ENCODE data around the gene SLC19A1.
"Not testable (repeated sequence)": the region's sequence is repeated elsewhere in the genome, so short reads cannot be mapped to it uniquely, and the experiment has no call there.

SLC19A1 gene

DNA sequence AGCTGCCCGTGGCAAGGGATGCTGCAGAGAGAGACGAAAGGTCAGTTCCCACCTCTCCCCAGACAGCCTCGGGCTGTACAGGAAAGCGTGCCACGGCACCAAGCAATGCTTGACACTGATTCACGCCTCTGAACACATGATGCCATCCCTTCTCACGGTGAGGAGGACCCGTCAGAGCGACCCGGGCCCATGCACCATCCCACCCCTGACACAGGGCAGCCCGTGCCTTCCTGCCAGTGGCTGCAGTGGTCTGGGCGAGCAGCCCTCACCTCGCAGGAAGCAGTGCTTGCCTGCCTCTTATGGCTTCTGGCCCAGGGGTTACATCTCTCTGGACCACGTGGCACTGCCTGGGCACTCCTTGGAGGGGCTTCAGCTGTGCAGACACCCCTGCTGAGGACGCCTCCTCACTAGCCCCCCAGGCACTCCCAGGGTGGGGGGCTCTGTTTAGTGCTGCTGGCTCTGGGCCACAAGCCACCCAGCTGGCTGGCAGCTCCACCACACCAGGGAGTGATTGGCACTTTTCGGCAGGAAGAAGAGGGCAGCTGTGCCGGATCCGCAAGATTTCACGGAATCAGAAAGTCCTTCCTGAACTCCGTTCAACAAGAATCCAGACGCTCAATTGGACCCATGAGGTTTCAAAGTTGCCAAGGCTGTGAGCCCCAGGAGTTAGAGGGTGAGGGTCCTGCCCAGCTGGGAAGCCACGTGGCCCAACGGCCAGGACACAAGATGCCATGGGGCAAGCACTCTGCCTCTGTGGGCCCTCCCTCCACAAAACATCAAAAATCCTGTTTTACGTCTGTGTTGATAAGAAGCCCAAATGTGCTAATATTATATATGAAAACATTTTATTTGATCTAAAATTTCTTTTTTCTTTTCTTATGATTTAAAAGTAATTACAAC lies 34.8 kb upstream of the SLC19A1 start:
- DNase-seq, result no peak

DNA sequence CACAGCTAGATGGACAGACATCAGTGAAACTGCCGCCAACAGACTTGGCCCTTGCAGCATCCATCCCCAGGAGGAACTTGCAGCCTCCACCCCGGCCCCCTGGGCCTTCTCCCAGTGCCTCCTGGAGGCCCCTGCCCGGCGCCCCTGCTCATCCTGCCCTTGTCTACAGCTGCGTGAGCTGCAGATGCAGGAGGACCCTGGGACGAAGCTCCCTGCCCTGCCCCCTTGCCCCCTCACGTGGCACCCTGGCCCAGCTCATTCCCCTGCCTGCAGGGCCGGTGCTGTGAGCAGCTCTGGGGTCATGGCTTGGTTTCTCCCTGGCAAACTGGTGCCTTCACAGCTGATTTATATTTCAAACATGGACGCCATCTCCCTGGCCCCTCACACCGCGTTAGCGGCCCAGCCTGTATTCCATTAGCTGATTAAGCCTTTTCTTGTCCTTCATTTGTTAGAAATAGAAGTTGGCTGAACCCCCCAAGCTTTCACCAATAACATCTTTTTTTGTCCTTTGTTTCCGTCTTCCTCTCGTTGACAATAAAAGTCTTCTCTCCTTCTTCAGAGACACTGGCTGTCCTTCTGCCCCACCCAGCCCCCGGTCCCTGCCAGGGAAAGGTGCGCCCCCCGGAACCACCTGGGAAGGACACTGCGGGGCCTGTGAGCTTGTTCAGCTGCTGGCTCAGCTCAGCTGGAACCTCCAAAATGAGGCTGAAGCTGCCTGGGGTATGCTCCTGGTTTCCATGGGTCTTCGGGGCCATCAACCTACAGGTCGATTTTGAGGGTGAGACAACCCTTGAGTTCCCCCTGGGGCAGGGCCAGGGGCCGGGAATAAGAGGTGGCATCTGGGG lies 34.0 kb upstream of the SLC19A1 start:
- no peak for DNase-seq

DNA sequence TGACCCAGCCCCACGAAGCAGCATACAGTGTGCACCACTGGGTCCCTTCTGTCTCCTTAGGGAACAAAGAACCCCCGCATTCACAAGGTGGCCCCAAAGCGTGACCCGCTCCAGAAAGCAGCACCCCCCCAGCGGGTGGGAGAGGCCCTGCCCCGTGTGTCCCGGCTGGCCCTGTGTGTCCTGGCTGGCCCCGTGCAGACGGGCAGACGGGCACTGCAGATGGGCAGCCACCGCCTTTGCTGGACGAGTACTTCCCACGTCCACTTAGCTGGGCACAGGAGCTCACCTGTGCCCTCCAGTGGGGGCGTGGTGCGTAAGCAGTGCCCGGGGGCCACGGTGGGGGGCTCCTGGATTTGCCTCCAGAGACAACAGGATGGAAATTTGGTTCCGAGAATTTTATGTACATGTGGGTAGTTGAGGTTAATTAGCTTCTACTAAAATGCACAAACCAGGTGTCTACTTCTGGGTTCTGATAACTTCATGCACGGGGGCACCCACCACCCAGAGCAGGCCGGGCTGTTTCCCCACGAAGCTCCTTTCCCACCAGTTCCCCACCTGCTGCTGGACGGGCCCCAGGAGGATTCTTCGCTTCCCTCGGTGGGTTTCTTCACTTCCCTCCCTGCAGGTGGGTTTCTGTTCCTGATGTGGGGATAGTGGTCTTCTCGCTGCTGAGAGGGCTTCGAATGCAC lies 33.2 kb upstream of the SLC19A1 start:
- no peak for DNase-seq

DNA sequence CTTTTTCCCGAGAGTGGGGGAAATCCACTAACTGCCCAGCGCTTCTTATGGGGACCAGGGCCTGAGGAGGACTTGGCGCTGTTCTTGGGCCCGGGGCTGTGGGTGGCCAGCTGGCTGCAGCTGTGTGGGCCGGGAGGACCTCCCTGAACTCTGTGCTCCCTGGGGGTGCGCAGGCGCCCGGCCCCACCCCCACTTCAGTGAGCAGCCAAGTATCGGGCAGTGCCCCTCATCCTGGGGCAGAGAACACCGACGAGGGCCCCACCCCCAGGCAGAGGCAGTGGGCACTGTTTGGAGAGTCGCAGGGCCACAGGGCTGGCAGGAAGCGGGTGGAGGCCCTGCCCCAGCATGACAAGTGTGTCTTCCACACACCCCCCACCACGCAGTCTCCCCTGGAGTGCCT lies 32.5 kb upstream of the SLC19A1 start:
- DNase-seq, result no peak

DNA sequence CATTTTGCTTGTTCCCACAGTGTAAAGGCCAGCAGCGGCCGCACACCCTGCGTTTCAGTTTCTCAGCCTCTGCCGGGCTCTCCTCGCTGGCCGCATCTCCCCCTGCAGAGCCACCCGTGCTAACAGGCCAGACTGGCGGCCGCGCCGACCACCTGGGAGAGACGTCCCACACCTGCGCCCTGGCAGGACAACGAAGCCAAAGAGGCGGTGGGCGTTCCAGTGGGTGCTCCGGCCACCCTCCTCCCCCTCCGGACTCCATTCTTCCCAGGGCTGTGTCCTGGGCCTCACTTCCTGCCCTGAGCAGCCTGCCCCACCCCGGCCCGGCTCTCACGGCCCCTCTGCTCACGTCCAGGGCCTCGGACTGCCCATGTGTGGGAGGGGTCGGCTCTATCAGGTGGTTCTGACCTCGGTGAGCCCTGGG lies 31.9 kb upstream of the SLC19A1 start:
- DNase-seq, result no peak

DNA sequence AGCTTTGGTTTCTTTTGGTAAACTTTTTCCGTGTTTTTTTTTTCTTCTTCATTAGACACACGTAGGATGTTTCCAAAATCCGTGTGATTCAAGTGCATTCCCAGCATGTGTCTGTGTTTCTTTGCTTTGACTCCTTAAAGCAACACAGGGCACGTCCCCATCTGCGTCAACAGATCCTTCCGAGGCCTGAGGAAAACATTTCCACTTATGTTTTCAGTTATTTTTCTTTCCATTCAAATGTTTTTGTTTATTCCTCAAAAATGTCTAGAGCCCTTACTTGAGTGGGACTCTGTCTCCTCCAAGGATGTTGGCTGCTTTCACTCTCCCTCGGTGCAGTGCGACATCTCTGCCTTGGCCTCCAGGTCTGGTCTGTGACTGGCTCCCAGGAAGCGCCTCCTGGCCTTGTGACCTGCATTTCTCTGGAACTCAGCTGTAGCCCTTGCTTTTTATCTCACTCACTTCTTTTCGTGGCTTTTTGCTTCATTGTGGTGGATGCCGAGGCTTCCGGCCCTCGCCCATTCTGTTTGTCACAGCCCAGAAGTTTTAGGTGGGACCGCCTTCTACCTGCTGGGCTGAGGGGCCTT lies 31.3 kb upstream of the SLC19A1 start:
- no peak for DNase-seq

DNA sequence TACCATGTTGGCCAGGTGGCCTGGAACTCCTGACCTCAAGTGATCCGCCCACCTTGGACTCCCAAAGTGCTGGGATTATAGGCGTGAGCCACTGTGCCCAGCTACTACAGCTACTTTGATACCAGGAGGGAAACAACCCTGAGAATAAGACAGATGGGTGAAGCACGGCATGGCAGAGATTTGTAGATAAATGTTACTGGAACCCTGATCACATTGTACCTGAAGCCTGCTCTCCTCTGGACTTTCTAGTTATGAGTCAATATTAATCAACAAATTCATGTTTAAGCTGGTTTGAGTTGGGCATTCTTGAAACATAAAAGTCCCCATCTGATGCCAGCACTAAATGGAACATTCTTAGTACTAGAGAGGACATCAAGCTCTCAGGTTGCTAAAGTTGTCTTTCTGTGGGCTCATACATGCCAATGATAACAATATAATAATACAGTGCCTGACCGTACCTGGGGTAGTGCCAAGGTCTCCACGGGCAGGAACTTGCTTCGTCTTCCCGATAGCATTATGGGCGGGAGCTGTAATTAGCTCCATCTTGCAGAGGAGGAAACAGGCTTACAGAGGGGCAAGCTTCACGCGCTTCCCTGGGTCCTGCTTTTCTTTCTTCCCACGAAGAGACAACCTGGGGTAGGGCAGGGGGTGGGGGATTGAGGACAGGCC lies 30.7 kb upstream of the SLC19A1 start:
- DNase-seq, result no peak

DNA sequence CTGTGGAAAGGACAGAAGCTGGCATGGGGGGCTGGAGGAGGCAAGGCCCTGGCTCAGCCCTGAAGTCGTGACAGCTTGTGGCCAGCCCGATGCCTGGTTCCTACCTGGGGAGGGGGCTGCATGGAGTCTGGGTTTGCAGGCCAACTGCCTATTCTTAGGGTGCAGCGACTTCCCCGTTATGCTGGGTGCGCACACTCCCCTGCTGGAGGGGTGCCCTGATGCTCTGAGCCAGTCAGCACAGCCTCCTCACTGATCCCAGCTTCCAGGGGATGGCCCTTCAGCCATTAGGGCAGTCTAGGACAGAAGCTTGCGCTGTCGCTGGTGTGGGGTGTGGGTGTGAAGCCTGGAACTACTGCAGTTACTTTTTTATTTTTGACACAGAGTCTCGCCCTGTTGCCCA lies 30.0 kb upstream of the SLC19A1 start:
- DNase-seq, result no peak

DNA sequence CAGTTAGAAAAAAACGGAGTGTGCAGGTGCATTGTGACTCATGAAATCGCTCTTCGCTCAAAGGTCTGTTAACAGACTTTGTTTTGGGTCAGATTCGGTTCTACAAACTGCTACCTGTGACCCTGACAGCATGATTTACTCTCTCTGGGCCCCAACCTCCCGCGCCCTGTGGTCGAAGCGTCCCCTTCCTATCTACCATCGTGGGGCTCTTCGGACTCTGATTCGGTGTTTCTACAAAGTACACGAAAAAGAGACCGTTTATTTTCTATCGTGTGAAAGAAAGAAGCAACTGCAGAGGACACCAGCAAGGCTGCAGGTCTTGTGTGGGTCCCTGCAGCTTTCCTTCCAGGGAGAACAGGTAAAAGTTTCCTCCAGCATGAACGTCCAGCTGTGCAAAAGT lies 29.4 kb upstream of the SLC19A1 start:
- DNase-seq, result no peak

DNA sequence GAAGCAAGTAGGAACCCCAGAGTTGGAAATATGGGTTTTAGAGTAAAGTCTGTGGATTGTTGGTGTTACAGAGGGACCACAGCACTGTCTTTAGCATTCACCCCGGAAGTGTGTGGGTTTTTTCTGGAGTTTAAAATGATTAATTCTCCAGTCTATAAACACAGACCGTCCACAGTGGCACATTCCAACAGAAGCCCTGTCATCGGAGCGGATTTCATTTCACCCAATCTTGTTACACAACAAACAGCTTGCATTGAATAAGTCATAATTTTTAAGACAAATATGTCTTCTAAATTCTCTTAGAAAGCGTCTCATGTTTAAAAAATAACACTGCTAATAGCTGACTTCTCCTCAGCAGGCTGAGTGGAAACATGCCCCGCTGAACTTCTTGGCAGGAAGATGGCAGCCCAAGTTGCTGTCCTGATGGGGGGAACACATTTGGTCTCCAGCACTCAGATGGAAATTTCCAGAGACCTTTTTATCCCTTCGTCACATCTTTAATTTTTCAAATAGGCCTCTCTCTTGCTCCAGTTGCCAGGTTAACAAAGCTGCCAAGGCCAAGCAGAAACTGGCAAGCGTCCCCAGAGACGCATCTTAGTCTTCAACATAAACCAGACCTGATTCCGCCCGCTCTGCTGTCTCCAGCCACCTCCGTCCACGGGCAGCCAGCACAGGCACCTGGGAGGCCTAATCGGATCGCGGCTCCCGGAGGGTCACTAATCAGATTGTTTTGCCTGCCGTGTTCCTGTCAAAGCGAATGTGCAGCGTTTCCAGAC lies 28.8 kb upstream of the SLC19A1 start:
- no peak for DNase-seq

DNA sequence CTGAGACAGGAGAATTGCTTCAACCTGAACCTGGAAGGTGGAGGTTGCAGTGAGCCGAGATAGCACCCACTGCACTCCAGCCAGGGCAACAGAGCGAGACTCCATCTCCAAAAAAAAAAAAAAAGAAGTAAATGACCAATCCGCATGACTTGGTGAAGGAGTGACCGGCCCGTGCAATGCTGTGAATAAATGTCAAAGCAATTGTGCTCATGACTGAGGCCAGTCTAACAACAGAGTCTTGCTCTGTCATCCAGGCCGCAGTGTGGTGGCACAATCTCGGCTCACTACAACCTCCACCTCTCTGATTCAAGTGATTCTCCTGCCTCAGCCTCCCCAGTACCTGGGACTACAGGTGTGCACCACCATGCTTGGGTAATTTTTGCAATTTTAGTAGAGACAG lies 27.8 kb upstream of the SLC19A1 start:
- DNase-seq, result no peak

DNA sequence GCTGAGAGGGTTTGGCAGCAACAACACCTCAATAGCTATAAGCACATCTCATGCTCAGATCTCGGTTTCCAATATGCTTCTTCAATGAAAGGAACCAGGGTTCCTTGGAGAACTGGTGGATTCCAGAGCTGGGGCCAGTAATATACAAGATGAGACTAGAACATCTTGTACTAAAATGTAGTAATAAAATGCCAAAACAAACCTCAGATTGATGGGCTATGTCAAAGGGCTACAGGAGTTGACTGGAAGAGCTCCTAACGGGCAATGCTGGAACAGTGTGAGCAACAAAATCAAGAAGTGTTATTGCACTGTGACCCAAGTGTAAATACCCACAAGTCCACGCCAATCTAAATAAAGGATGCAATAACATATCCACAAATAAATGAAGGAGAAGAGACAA lies 26.1 kb upstream of the SLC19A1 start:
- no peak for DNase-seq

DNA sequence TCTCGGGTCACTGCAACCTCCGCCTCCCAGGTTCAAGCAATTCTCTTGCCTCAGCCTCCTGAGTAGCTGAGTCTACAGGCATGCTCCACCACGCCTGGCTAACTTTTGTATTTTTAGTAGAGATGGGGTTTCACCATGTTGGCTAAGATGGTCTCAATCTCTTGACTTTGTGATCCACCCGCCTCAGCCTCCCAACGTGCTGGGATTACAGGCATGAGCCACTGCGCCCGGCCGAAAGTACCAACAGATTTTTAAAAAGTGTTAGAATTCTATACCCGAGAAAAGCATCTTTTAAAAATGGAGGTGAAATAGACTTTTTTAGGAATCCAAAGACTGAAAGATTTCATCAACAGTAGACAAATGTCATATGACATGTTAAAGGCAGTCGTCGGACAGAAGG lies 21.9 kb upstream of the SLC19A1 start:
- not testable (repeated sequence) for DNase-seq

DNA sequence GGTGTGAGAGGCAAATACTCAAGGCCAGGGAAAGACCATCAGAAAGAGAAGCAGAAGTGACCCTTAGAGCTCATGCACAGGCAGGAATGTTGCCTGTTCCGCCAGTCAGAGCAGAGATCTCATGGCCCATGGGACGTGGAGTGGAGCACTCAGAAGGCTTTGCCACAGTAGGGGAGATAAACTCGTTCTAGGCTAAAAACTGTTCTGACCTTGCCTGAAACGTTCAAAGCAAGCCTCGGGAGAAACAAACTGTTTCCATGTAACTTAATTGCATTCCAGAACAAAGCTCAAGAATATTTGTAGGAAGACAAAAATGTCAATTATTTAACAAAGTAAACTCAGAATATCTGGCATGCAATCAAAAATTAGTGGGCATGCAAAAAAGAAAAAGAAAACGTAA lies 20.7 kb upstream of the SLC19A1 start:
- no peak for DNase-seq

DNA sequence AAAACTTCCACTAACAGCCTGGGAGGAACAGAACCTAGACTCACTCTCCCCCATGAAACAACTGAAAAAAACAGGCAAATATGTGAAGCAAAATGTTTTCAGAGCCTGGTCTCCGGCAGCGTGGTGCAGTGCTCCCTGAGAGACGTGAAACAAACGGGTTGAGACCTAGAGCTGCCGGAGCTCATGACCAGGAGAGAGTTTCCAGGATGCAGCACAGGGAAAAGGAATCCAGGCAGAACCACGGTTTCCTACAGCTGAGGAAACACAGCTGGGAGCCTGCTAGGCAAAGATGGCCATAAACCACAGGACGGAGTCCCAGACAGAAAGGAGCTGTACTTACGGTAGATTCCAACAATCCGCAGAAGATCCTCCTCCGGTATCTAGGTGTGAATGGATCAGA lies 20.2 kb upstream of the SLC19A1 start:
- DNase-seq, result no peak

DNA sequence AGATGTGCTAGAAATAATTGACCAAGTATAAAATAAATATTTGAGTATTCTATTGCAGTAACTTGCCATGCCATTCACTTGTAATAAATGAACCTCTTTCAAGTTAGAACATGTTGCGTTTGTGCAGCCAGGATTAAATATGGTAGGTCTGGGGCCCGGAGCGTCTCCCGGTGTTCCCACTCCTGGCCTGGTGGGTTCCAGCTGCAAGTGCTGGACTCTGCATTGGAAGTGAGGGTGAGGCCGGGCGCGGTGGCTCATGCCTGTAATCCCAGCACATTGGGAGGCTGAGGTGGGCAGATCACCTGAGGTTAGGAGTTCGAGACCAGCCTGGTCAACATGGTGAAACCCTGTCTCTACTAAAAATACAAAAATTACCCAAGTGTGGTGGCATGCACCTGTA lies 19.0 kb upstream of the SLC19A1 start:
- DNase-seq, result not testable (repeated sequence)

DNA sequence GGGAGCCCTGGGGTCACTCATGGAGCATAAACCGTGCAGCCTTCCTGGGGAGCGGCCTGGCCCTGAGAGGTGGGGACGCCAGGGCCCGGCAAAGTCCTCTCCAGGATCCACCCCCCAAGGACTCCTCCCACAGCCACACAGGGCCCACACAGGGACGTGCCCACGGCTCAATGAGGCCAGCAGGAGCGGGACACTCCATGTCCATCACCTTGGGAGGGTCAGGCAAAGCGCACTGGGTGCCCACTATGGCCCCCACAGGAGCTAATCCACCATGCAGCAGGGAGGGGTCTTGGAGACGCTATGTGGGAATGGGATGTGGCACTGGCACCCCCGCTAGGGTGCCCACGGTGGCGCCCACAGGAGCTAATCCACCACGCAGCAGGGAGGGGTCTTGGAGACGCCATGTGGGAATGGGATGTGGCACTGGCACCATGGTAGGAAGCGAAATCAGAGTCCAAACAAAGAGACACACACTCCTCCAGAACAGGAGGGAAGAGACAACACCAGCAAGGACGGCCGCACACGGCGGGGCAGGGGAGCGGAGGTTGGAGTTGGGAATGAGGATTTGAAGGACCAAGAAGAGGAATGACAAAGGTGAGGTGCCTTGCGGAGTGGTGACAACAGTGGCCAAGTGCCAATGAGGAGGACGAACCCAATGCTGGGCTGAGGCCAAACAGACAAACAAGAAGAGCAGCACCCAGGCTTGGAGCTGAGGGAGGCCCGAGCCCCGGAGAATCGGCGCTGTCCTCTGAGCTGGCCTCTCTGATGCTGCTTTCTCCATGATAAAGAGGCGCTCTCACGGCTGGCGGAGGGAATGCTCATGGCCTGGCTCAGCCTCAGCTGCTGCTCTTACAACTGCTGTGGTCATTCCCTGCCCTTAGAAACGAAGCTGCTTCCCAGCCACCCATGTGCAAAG lies 18.1 kb upstream of the SLC19A1 start:
- no peak for DNase-seq

DNA sequence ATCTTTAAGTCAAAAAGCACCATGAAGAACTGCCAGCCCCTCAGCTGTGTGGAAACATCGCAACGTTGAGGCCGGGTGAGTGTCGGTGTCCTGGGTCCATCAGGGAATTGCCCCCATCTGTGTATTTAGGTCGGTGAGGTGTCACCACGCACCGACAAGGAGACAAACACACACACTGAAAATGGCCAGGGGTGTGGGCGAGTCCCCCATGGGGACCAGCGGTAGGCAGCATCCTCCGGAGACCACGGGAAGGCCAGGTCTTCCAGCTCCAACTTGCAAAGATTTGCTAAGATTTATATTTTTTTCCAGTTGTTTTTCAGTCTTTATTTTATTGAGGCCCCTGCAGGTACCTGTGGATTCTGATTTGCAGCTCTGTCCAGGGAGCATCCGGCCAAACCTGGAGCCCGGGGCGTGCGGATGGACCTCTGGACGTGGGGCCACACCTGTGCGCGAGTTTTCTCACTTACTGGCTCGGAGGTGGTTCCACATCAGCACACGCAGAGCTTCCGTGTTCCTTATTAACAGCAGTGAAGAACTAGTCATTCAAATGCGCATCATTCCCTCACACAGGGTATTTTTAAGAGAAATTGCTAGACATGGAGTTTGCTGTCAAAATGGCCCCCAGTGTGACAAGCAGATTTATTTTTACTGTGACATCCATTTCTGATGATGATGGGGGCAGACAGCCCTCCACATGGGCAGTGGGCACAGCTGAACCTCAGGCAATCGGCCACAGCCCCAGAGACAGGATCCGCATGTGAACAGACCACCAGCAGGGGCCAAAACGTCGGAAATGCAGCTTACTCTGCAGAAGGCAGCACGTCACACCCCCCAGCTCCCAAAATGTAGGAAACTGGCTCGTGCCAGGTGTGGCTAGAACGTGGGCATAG lies 17.2 kb upstream of the SLC19A1 start:
- DNase-seq, result no peak

DNA sequence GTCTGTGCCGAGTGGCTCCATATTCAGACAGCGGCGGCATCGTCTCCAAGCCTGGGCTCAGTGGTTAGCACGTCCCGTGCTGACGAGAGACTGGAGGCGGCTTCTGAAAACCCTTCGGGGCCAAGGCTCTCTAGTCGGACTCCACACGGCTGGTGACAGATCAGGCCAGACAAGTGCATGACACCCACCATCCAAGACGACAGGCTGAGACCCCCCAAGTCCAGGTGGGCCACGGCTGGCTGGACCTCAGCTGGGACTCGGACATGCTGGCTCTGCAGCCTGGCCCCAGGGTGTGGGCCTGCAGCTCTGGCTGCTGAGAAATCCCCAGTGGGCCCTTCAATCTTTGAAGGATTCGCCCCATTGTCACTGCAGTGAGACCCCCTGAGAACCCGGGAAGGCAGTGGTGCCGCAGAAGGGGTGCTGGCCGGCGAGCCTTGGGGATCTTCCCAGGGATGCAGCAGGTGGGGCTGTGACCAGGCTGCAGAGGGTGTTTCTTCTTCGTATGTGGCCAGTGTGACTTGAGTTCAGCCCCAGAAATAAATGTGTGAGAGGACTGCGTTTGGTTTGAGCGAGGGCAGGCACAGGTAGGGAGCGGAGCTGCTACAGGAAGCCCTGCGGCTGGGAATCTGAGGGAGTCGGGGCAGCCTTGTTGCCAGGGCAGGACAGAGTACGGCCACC lies 15.9 kb upstream of the SLC19A1 start:
- no peak for DNase-seq

Data from T1000 (cell line).